H1 (cell line): ENCODE results near the gene GJB1. TPM values are rescaled to one million over a fixed set of nuclear protein-coding genes. Genes with fewer than 3 reads are reported as not detected.

Experiments
- CTCF ChIA-PET: fragments of 300-600 bp; sonication (Branson Sonifier 250); formaldehyde crosslinking; loops from one replicate; lab custom pipeline; 2021; ENCODE audit not compliant: partially characterized antibody; lab: Charles Lee
- POLR2A ChIA-PET: fragments of 300-600 bp; sonication (Branson Sonifier 250); formaldehyde crosslinking; loops from one replicate; lab custom pipeline; 2021; ENCODE audit warnings: inconsistent platforms; ENCODE audit not compliant: partially characterized antibody; lab: Charles Lee
- DNase-seq, 2 experiments: peaks; one replicate each; pipeline versions ENCODE4 v3.0.0 to v3.0.0-alpha.2; 2010 to 2022; ENCODE audit warnings: low spot score in 2 of 2, low read depth in 1 of 2, mixed read lengths in 1 of 2
- FAIRE-seq: peaks from 2 replicates; lab custom pipeline; 2011; peaks lifted over from hg19 to GRCh38; lab: Jason Lieb, UNC
- H2AFZ ChIP-seq: 2 replicates; pipeline ENCODE4 v1.8.1; 2012; ENCODE audit warnings: low read length, inconsistent platforms
- H2AK5ac ChIP-seq: 2 replicates; pipeline ENCODE4 v1.6.1; 2013; ENCODE audit warnings: low read depth, low read length
- H2BK120ac ChIP-seq: replicated peaks from 2 replicates; pipeline ENCODE3; 2013; ENCODE audit warnings: low read depth, low read length, inconsistent platforms
- H2BK12ac ChIP-seq: 2 replicates; pipeline ENCODE4 v1.6.1; 2013; ENCODE audit warnings: low read depth, low read length
- H2BK15ac ChIP-seq: 2 replicates; pipeline ENCODE4 v1.6.1; 2013; ENCODE audit warnings: low read length
- H2BK20ac ChIP-seq: 2 replicates; pipeline ENCODE4 v1.6.1; 2013; ENCODE audit warnings: low read length
- H2BK5ac ChIP-seq: 2 replicates; pipeline ENCODE4 v1.6.1; 2013; ENCODE audit warnings: low read depth, low read length
- H3K14ac ChIP-seq: 2 replicates; pipeline ENCODE4 v1.6.1; 2013; ENCODE audit warnings: inconsistent platforms; ENCODE audit not compliant: insufficient read length
- H3K18ac ChIP-seq: 2 replicates; pipeline ENCODE4 v1.6.1; 2013; ENCODE audit warnings: low read length; ENCODE audit errors: extremely low read depth
- H3K23ac ChIP-seq: 2 replicates; pipeline ENCODE4 v1.6.1; 2013; ENCODE audit warnings: inconsistent platforms; ENCODE audit not compliant: insufficient read length
- H3K23me2 ChIP-seq: 2 replicates; pipeline ENCODE4 v1.6.1; 2013; ENCODE audit warnings: low read depth, low read length
- H3K27ac ChIP-seq: 2 replicates; pipeline ENCODE4 v1.6.1; 2011; ENCODE audit warnings: low read depth, low read length, inconsistent platforms
- H3K27me3 ChIP-seq, 4 experiments: replicated peaks in 1 of 4; 1 replicate in 1 of 4; 2 replicates in 3 of 4; pipeline versions ENCODE4 v1.6.1 to v1.8.1; 2011 to 2013; ENCODE audit warnings: low read length in 3 of 4, mild to moderate bottlenecking in 3 of 4, inconsistent platforms in 2 of 4, mixed read lengths in 2 of 4, moderate library complexity in 1 of 4; ENCODE audit not compliant: control insufficient read depth in 3 of 4, insufficient read depth in 3 of 4; ENCODE audit errors: extremely low read depth in 1 of 4
- H3K36me3 ChIP-seq, 4 experiments: 2 replicates each; pipeline versions ENCODE4 v1.6.1 to v1.8.1; 2011 to 2013; ENCODE audit warnings: mild to moderate bottlenecking in 4 of 4, low read length in 3 of 4, moderate library complexity in 2 of 4, control low read depth in 1 of 4, inconsistent platforms in 1 of 4; ENCODE audit not compliant: insufficient read depth in 4 of 4, control insufficient read depth in 2 of 4
- H3K4ac ChIP-seq: replicated peaks from 2 replicates; pipeline ENCODE3; 2013; ENCODE audit warnings: low read length, low read depth, mixed read lengths, inconsistent platforms; ENCODE audit not compliant: insufficient read length
- H3K4me1 ChIP-seq, 4 experiments: replicated peaks in 1 of 4; 1 replicate in 1 of 4; 2 replicates in 3 of 4; pipeline versions ENCODE4 v1.6.1 to v1.8.1; 2011 to 2013; ENCODE audit warnings: low read length in 3 of 4, inconsistent platforms in 2 of 4, mixed read lengths in 1 of 4; ENCODE audit not compliant: insufficient read depth in 4 of 4, control insufficient read depth in 3 of 4
- H3K4me2 ChIP-seq, 2 experiments: 2 replicates each; pipeline versions ENCODE4 v1.6.1 to v1.8.1; 2011 to 2013; ENCODE audit warnings: low read depth in 2 of 2, low read length in 2 of 2, control low read depth in 1 of 2, inconsistent platforms in 1 of 2, mild to moderate bottlenecking in 1 of 2; ENCODE audit not compliant: insufficient read depth in 1 of 2
- H3K4me3 ChIP-seq, 4 experiments: fragments of 200-600, 300-600 bp in 1 of 4; sonication (generic), shearing (Covaris generic), sonication (Bioruptor Twin) in 1 of 4; 2 replicates each; pipeline versions ENCODE4 v1.5.1 to v1.8.1; 2011 to 2016; ENCODE audit warnings: low read length in 4 of 4, low read depth in 3 of 4, control low read depth in 2 of 4, inconsistent platforms in 2 of 4, mild to moderate bottlenecking in 2 of 4, mixed read lengths in 1 of 4, moderate library complexity in 1 of 4; ENCODE audit not compliant: insufficient read depth in 2 of 4; ENCODE audit errors: extremely low read depth in 1 of 4
- H3K56ac ChIP-seq: replicated peaks from 2 replicates; pipeline ENCODE3; 2013; ENCODE audit warnings: low read depth, mild to moderate bottlenecking, mixed read lengths, low read length, inconsistent platforms; ENCODE audit not compliant: insufficient read length
- H3K79me1 ChIP-seq: 2 replicates; pipeline ENCODE4 v1.6.1; 2013; ENCODE audit warnings: low read depth, low read length, control low read depth
- H3K79me2 ChIP-seq, 2 experiments: 2 replicates each; pipeline versions ENCODE4 v1.6.1 to v1.8.1; 2012 to 2013; ENCODE audit warnings: low read length in 2 of 2, mild to moderate bottlenecking in 2 of 2, inconsistent platforms in 1 of 2; ENCODE audit not compliant: insufficient read depth in 2 of 2, control insufficient read depth in 1 of 2
- H3K9ac ChIP-seq, 4 experiments: replicated peaks in 1 of 4; 1 replicate in 1 of 4; 2 replicates in 3 of 4; pipeline versions ENCODE4 v1.6.1 to v1.8.1; 2011 to 2013; ENCODE audit warnings: low read depth in 3 of 4, low read length in 3 of 4, control low read depth in 2 of 4, mild to moderate bottlenecking in 2 of 4, moderate library complexity in 2 of 4, inconsistent platforms in 1 of 4; ENCODE audit errors: extremely low read depth in 1 of 4
- H3K9me3 ChIP-seq, 2 experiments: 2 replicates each; pipeline versions ENCODE4 v1.6.1 to v1.8.1; 2012 to 2013; ENCODE audit warnings: mild to moderate bottlenecking in 2 of 2, moderate library complexity in 2 of 2, control low read depth in 1 of 2, inconsistent platforms in 1 of 2, low read depth in 1 of 2, low read length in 1 of 2, mixed read lengths in 1 of 2; ENCODE audit not compliant: insufficient read depth in 2 of 2
- H4K20me1 ChIP-seq, 2 experiments: replicated peaks in 1 of 2; 2 replicates each; pipeline versions ENCODE3 to v1.8.1; 2011 to 2013; ENCODE audit warnings: inconsistent platforms in 2 of 2, low read length in 2 of 2, mild to moderate bottlenecking in 1 of 2; ENCODE audit not compliant: insufficient read depth in 2 of 2, control insufficient read depth in 1 of 2
- H4K5ac ChIP-seq: 2 replicates; pipeline ENCODE4 v1.6.1; 2013; ENCODE audit warnings: low read length, low read depth, mixed read lengths, inconsistent platforms; ENCODE audit not compliant: insufficient read length
- H4K8ac ChIP-seq: 2 replicates; pipeline ENCODE4 v1.8.0; 2013; ENCODE audit warnings: mild to moderate bottlenecking, moderate library complexity, low read length, inconsistent platforms; ENCODE audit not compliant: insufficient read depth; ENCODE audit errors: extremely low read depth
- H4K91ac ChIP-seq: replicated peaks from 2 replicates; pipeline ENCODE3; 2013; ENCODE audit warnings: low read length, mixed read lengths, inconsistent platforms; ENCODE audit not compliant: insufficient read length
- GABPA ChIP-seq: IDR thresholded peaks from 2 replicates; pipeline ENCODE4 v1.6.1; 2011; ENCODE audit warnings: mild to moderate bottlenecking, low read length, moderate library complexity, borderline replicate concordance; ENCODE audit not compliant: insufficient read depth
- HDAC6 ChIP-seq: IDR thresholded peaks from one replicate; pipeline ENCODE4 v1.7.1; 2012; ENCODE audit warnings: low read depth, mild to moderate bottlenecking, inconsistent platforms, low read length, moderate library complexity
- KDM1A ChIP-seq: fragments of 200-600, 300-600 bp; sonication (generic); IDR thresholded peaks from 2 replicates; pipeline ENCODE4 v1.7.1; 2016; ENCODE audit warnings: mild to moderate bottlenecking, low read length, borderline replicate concordance
- KDM4A ChIP-seq: IDR thresholded peaks from one replicate; pipeline ENCODE4 v1.7.1; 2012; ENCODE audit warnings: low read depth, mild to moderate bottlenecking, moderate library complexity, low read length, inconsistent platforms; ENCODE audit not compliant: severe bottlenecking
- KDM5A ChIP-seq: fragments of 200-600 bp; IDR thresholded peaks from 2 replicates; pipeline ENCODE4 v1.7.1; 2012; ENCODE audit warnings: mild to moderate bottlenecking, low read length, inconsistent platforms, mixed read lengths
- POLR2AphosphoS5 ChIP-seq: IDR thresholded peaks from 2 replicates; pipeline ENCODE4 v1.6.1; 2011; ENCODE audit warnings: low read depth, low read length
- SAP30 ChIP-seq: fragments of 300-600 bp; sonication (generic); IDR thresholded peaks from 2 replicates; pipeline ENCODE4 v1.7.1; 2012; ENCODE audit warnings: low read length, moderate library complexity, mild to moderate bottlenecking, inconsistent platforms; ENCODE audit not compliant: insufficient read depth, insufficient replicate concordance
- WGBS, 2 experiments: shearing (Covaris generic) in 1 of 2; methylation state at CpG; one replicate each; pipeline versions ENCODE4 v1.1.6 to v1.1.7; 2013 to 2015; ENCODE audit warnings: low lambda C conversion rate in 2 of 2, mixed read lengths in 2 of 2, inconsistent platforms in 1 of 2, low coverage in 1 of 2, missing lambda C conversion rate in 1 of 2; ENCODE audit not compliant: insufficient replicate concordance in 2 of 2, insufficient coverage in 1 of 2, insufficient read length in 1 of 2; ENCODE audit errors: extremely low coverage in 1 of 2, missing lambda C conversion rate in 1 of 2; 5-methylcytosine and 5-hydroxymethylcytosine counted together
- polyA plus RNA-seq, 7 experiments: library from polyadenylated mRNA; depleted of rRNA in 3 of 7; stranded (reverse) in 5 of 7; unstranded in 2 of 7; fragments of >200 nt in 5 of 7; fragments of 200-250 nt in 2 of 7; gene quantifications; 1 replicate in 5 of 7; 2 replicates in 1 of 7; 4 replicates in 1 of 7; pipeline versions ENCODE4 v1.2.1 to v1.2.3, GENCODE V29; 2011 to 2013; ENCODE audit warnings: missing spikeins in 2 of 7, mixed read lengths in 2 of 7
- total RNA-seq: library from RNA; stranded (reverse); fragmentation: NEBNext Ultra II Directional; extraction: Animal tissue kit (Norgen Biotek cat#: 25700); gene quantifications from 2 replicates; pipeline ENCODE4 v1.2.1, GENCODE V29; 2021
- TF ChIP-seq, protein P1 (sequence below): IDR thresholded peaks from 2 replicates; pipeline ENCODE4 v1.6.1; 2011; ENCODE audit warnings: low read length, improper control_type of control experiment
- TF ChIP-seq, protein P2 (sequence below): IDR thresholded peaks from 2 replicates; pipeline ENCODE4 v1.6.1; 2011; ENCODE audit warnings: low read depth, mild to moderate bottlenecking, low read length; ENCODE audit not compliant: insufficient read depth

The GJB1 gene
- total and polyA plus RNA-seq, 2 of the 8 experiments (the other 6 are each of a cell fraction or from before 2014, with no cell fraction given) = 0.14 TPM; not detected in 1

DNA sequence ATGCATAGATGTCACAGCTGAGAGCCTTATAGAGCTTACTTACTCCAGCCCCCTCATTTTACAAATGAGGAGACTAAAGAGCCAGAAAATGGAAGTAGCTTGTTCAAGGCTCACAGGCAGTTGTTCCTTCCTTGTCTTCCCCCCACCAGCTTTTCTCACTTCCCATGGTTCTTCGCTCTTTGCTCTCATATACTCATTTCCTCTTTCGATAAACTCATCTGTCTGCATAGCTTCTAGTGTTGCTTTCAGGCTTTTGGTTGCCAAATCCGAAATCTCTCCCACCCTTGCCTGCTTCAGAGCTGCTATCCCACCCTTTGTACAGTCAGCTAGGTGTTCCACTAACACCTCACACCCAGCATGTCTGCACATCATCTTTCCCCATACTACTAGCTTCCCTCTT, 25.0 kb upstream of the GJB1 start:
- Histone ChIP-seq H4K91ac (no peak overlapping the region), H3K4me3 (no peak overlapping the region)

More for the DNA sequence above, 25.0 kb upstream of the GJB1 start:
- Histone ChIP-seq H2BK20ac (no peak overlapping the region; the same call in 1 of the 2 replicates), H4K20me1 (no peaks in the 10 kb centered on the region), H2BK120ac (no peak overlapping the region), H4K5ac (no peak overlapping the region), H3K4ac (no peak overlapping the region), H3K79me2 (no peaks in the 10 kb centered on the region), H3K9ac (no peak overlapping the region), H3K56ac (no peak overlapping the region), H3K23me2 (no peaks in the 10 kb centered on the region), H4K8ac (no peak overlapping the region), H3K27ac (no peak overlapping the region), H3K18ac (no peak overlapping the region), H3K14ac (no peak overlapping the region), H2BK5ac (no peak overlapping the region; the same call in 1 of the 2 replicates), H3K23ac (no peak overlapping the region), H3K79me1 (no peaks in the 10 kb centered on the region), H3K36me3 (no peaks in the 10 kb centered on the region), H3K27me3 (no peaks in the 10 kb centered on the region), H3K9me3 (no peaks in the 10 kb centered on the region), H2AK5ac (no peak overlapping the region), H3K4me1 (peaks cover 0 to 4% (median 0%) of the 10 kb centered on the region in 4 experiments; a peak in 2 of 7 replicates), H3K4me2 (no peak overlapping the region), H2BK12ac (no peak overlapping the region), H2AFZ (0 out of 2 replicates have a peak overlapping the region, but pooled peaks have one; percentile 32), H2BK15ac (no peak overlapping the region)
- CTCF ChIA-PET = no interaction called here
- 86% methylated on average over 3 of the region's 3 CpGs; no CpG with 5 or more reads in 1 of the 2 experiments for WGBS, 2 experiments
- FAIRE-seq = peak; percentile 62
- POLR2A ChIA-PET = interaction anchor here (0.5 to 2.8 kb wide), 2 partner anchors 9 to 16 kb away, joined by 3 to 11 read pairs; no protein-coding TSS in a partner anchor
- TF ChIP-seq SAP30 (no peak), POLR2AphosphoS5 (no peak), KDM1A (no peak), HDAC6 (no peak), GABPA (no peak), KDM4A (no peak), KDM5A (no peak)
- TF ChIP-seq, protein P1, sequence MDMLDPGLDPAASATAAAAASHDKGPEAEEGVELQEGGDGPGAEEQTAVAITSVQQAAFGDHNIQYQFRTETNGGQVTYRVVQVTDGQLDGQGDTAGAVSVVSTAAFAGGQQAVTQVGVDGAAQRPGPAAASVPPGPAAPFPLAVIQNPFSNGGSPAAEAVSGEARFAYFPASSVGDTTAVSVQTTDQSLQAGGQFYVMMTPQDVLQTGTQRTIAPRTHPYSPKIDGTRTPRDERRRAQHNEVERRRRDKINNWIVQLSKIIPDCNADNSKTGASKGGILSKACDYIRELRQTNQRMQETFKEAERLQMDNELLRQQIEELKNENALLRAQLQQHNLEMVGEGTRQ = no peak
- TF ChIP-seq, protein P2, sequence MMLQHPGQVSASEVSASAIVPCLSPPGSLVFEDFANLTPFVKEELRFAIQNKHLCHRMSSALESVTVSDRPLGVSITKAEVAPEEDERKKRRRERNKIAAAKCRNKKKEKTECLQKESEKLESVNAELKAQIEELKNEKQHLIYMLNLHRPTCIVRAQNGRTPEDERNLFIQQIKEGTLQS = no peak
- no peak for DNase-seq
